Osteoblast (primary cell): ENCODE results near the gene RPP25. TPM values are rescaled to one million over a fixed set of nuclear protein-coding genes. Genes with fewer than 3 reads are reported as not detected.

Source experiments
- DNase-seq: peaks from one replicate; pipeline ENCODE4 v3.0.0; 2011; ENCODE audit warnings: low spot score, mixed read lengths; ENCODE audit not compliant: insufficient read length; ENCODE audit errors: missing footprints
- H2AFZ ChIP-seq: 2 replicates; pipeline ENCODE4 v1.6.0; 2011; ENCODE audit warnings: mild to moderate bottlenecking, low read length
- H3K27ac ChIP-seq: 2 replicates; pipeline ENCODE4 v1.5.1; 2011; ENCODE audit warnings: mild to moderate bottlenecking, low read depth, low read length, moderate library complexity
- H3K27me3 ChIP-seq: 2 replicates; pipeline ENCODE4 v1.6.0; 2012; ENCODE audit warnings: mild to moderate bottlenecking, control low read depth, inconsistent platforms, low read length, moderate library complexity; ENCODE audit not compliant: insufficient read depth
- H3K36me3 ChIP-seq: 2 replicates; pipeline ENCODE4 v1.5.1; 2011; ENCODE audit warnings: mild to moderate bottlenecking, low read length, control low read depth, moderate library complexity; ENCODE audit not compliant: insufficient read depth
- H3K4me1 ChIP-seq: 2 replicates; pipeline ENCODE4 v1.5.1; 2011; ENCODE audit warnings: mild to moderate bottlenecking, low read length, control low read depth, moderate library complexity; ENCODE audit not compliant: insufficient read depth
- H3K4me2 ChIP-seq: 2 replicates; pipeline ENCODE4 v1.6.0; 2011; ENCODE audit warnings: mild to moderate bottlenecking, low read length; ENCODE audit not compliant: insufficient read depth
- H3K4me3 ChIP-seq: fragments of 200-600 bp; sonication (generic); 3 replicates; pipeline ENCODE4 v1.5.1; 2012; ENCODE audit warnings: mild to moderate bottlenecking, low read length, inconsistent platforms; ENCODE audit not compliant: insufficient read depth
- H3K79me2 ChIP-seq: 2 replicates; pipeline ENCODE4 v1.6.0; 2012; ENCODE audit warnings: mild to moderate bottlenecking, low read length, control low read depth, inconsistent platforms; ENCODE audit not compliant: insufficient read depth
- H3K9me3 ChIP-seq: 2 replicates; pipeline ENCODE4 v1.5.1; 2011; ENCODE audit warnings: low read depth, low read length, control low read depth
- H4K20me1 ChIP-seq: 2 replicates; pipeline ENCODE4 v1.6.0; 2012; ENCODE audit warnings: mild to moderate bottlenecking, low read length, control low read depth; ENCODE audit not compliant: insufficient read depth
- CTCF ChIP-seq: IDR thresholded peaks from 2 replicates; pipeline ENCODE4 v1.5.1; 2011; ENCODE audit warnings: mild to moderate bottlenecking, low read depth, low read length, moderate library complexity; ENCODE audit errors: extremely low read depth
- total RNA-seq: library from RNA; depleted of rRNA; stranded (reverse); fragments of >200 nt; gene quantifications from 2 replicates; pipeline ENCODE4 v1.2.3, GENCODE V29; 2012

RPP25 gene
- total RNA-seq, 1 donor: 6.9 TPM

GRCh38 chr15:74977599-74977998 is 21.0 kb upstream of the RPP25 start:
- H3K4me3 ChIP-seq: no peak overlapping the region

GRCh38 chr15:74976159-74976558 is 19.6 kb upstream of the RPP25 start:
- Histone ChIP-seq H3K4me2 (no peak overlapping the region), H3K27ac (no peak overlapping the region), H3K27me3 (no peaks in the 10 kb centered on the region), H2AFZ (no peak overlapping the region), H4K20me1 (no peaks in the 10 kb centered on the region), H3K79me2 (no peaks in the 10 kb centered on the region), H3K4me1 (peaks cover 4% of the 10 kb centered on the region), H3K36me3 (no peaks in the 10 kb centered on the region), H3K9me3 (no peaks in the 10 kb centered on the region), H3K4me3 (no peak overlapping the region)
- DNase-seq: no peak
- no peak for TF ChIP-seq CTCF

More at GRCh38 chr15:74977599-74977998, 21.0 kb upstream of the RPP25 start:
- no peak for DNase-seq
- no peak for TF ChIP-seq CTCF
- no peak overlapping the region for H3K4me2 ChIP-seq
- no peaks in the 10 kb centered on the region for H3K27me3 ChIP-seq
- no peaks in the 10 kb centered on the region for H3K36me3 ChIP-seq
- no peak overlapping the region for H2AFZ ChIP-seq
- no peak overlapping the region for H3K27ac ChIP-seq
- H4K20me1 ChIP-seq: no peaks in the 10 kb centered on the region
- peaks cover 4% of the 10 kb centered on the region for H3K4me1 ChIP-seq
- H3K79me2 ChIP-seq: no peaks in the 10 kb centered on the region
- H3K9me3 ChIP-seq: no peaks in the 10 kb centered on the region

GRCh38 chr15:74967670-74968069 is 11.1 kb upstream of the RPP25 start:
- Histone ChIP-seq H3K79me2 (no peaks in the 10 kb centered on the region), H3K4me2 (no peak overlapping the region), H3K27ac (no peak overlapping the region), H3K4me1 (peaks cover 6% of the 10 kb centered on the region), H3K4me3 (no peak overlapping the region), H2AFZ (no peak overlapping the region), H3K36me3 (no peaks in the 10 kb centered on the region), H3K27me3 (no peaks in the 10 kb centered on the region), H4K20me1 (no peaks in the 10 kb centered on the region), H3K9me3 (no peaks in the 10 kb centered on the region)
- peak; percentile 53 for DNase-seq
- TF ChIP-seq CTCF: no peak

- peak; percentile 82 for DNase-seq
Measured at GRCh38 chr15:74964794-74965193, 8.2 kb upstream of the RPP25 start.

More at GRCh38 chr15:74964794-74965193, 8.2 kb upstream of the RPP25 start:
- H3K27ac ChIP-seq: no peak overlapping the region
- no peaks in the 10 kb centered on the region for H3K9me3 ChIP-seq
- no peak for TF ChIP-seq CTCF
- peaks cover 6% of the 10 kb centered on the region for H3K4me1 ChIP-seq
- H3K27me3 ChIP-seq: peaks cover 19% of the 10 kb centered on the region
- no peaks in the 10 kb centered on the region for H3K36me3 ChIP-seq
- H3K4me2 ChIP-seq: no peak overlapping the region
- no peaks in the 10 kb centered on the region for H4K20me1 ChIP-seq
- no peaks in the 10 kb centered on the region for H3K79me2 ChIP-seq
- H3K4me3 ChIP-seq: no peak overlapping the region
- H2AFZ ChIP-seq: peak overlapping the region; percentile 59
